PC-9 (cell line): ENCODE data around the gene ATP10D. TPM values are rescaled to one million over a fixed set of nuclear protein-coding genes. Genes with fewer than 3 reads are reported as not detected.

Experiments
- BruUV-seq: library from RNA; stranded (reverse); fragments of 400-500 nt; replicated peaks from 2 replicates; lab custom pipeline; 2021; lab: Mats Ljungman, UMichigan
- CTCF ChIA-PET: fragments of 300-600 bp; sonication (Branson Sonifier 250); formaldehyde crosslinking; loops from one replicate; lab custom pipeline; 2022; ENCODE audit warnings: antibody characterized with exemption; lab: Charles Lee
- POLR2A ChIA-PET: fragments of 300-600 bp; sonication (Branson Sonifier 250); formaldehyde crosslinking; loops from one replicate; lab custom pipeline; 2022; ENCODE audit warnings: antibody characterized with exemption; ENCODE audit not compliant: unreplicated experiment; lab: Charles Lee
- DNase-seq, 2 experiments: peaks; one replicate each; pipeline versions ENCODE4 v3.0.0 to v3.0.0-alpha.2; 2015 to 2022; ENCODE audit warnings: mixed read lengths in 1 of 2
- H2AFZ ChIP-seq: fragments of 200-600 bp; sonication (generic); 2 replicates; pipeline ENCODE4 v1.8.1; 2017; ENCODE audit warnings: antibody characterized with exemption
- H3F3A ChIP-seq: fragments of 200-600 bp; sonication (generic); 2 replicates; pipeline ENCODE4 v1.8.1; 2017; ENCODE audit warnings: antibody characterized with exemption, mild to moderate bottlenecking, low read depth; ENCODE audit not compliant: insufficient read depth
- H3K27ac ChIP-seq: fragments of 200-600 bp; sonication (generic); 2 replicates; pipeline ENCODE4 v1.6.1; 2016; ENCODE audit warnings: mixed run types
- H3K27me3 ChIP-seq: fragments of 200-600 bp; sonication (generic); 2 replicates; pipeline ENCODE4 v1.6.1; 2016; ENCODE audit warnings: low read depth, mixed run types; ENCODE audit not compliant: insufficient read depth
- H3K36me3 ChIP-seq: fragments of 200-600 bp; sonication (generic); 2 replicates; pipeline ENCODE4 v1.6.1; 2016; ENCODE audit warnings: low read depth, mixed run types
- H3K4me1 ChIP-seq: fragments of 200-600 bp; sonication (generic); replicated peaks from 2 replicates; pipeline ENCODE4 v1.6.1; 2016; ENCODE audit warnings: mixed run types; ENCODE audit not compliant: insufficient read depth
- H3K4me2 ChIP-seq: fragments of 200-600 bp; sonication (generic); 2 replicates; pipeline ENCODE4 v1.6.1; 2017; ENCODE audit warnings: mixed run types
- H3K4me3 ChIP-seq: fragments of 200-600 bp; sonication (generic); 2 replicates; pipeline ENCODE4 v1.6.1; 2016; ENCODE audit warnings: mixed run types
- H3K79me2 ChIP-seq: fragments of 200-600 bp; sonication (generic); 2 replicates; pipeline ENCODE4 v1.6.1; 2017; ENCODE audit warnings: low read depth, mixed run types
- H3K9me2 ChIP-seq: fragments of 200-600 bp; sonication (generic); 2 replicates; pipeline ENCODE4 v1.8.1; 2017; ENCODE audit warnings: mild to moderate bottlenecking; ENCODE audit not compliant: insufficient read depth
- H3K9me3 ChIP-seq: fragments of 200-600 bp; sonication (generic); 2 replicates; pipeline ENCODE4 v1.8.1; 2016; ENCODE audit warnings: low read depth; ENCODE audit not compliant: insufficient read depth
- H4K20me1 ChIP-seq: fragments of 200-600 bp; sonication (generic); 2 replicates; pipeline ENCODE4 v1.8.1; 2017; ENCODE audit not compliant: insufficient read depth
- CTCF ChIP-seq: fragments of 200-600 bp; sonication (generic); conservative IDR thresholded peaks from 2 replicates; pipeline ENCODE4 v1.6.1; 2017; ENCODE audit warnings: mixed run types, antibody characterized with exemption, mild to moderate bottlenecking, moderate library complexity
- EZH2 ChIP-seq: fragments of 200-600 bp; sonication (generic); IDR thresholded peaks from 2 replicates; pipeline ENCODE4 v1.8.0; 2017; ENCODE audit warnings: antibody characterized with exemption, low read depth
- intact Hi-C: fragments of 100-400 bp; cut with micrococcal nuclease; formaldehyde crosslinking; loops from one replicate; pipeline ENCODE4 v1.10.0; 2022; ENCODE audit not compliant: unreplicated experiment
- total RNA-seq: library from RNA; stranded (reverse); gene quantifications from 2 replicates; pipeline ENCODE4 v1.2.3, GENCODE V29; 2021

Gene ATP10D
- total RNA-seq, 1 experiment from 2014 or later, result 35.2 TPM

GRCh38 chr4:47510506-47511143 is 25.6 kb downstream of the ATP10D start:
- DNase-seq, result peak in 1 of 2 experiments; percentile 67
- no peak for TF ChIP-seq EZH2
- peak; percentile 52; the same call in 1 of the 2 replicates for TF ChIP-seq CTCF
- Histone ChIP-seq H3K27ac (peak overlapping the region; percentile 24), H3K4me1 (peaks cover 6% of the 10 kb centered on the region; the same call in 1 of the 2 replicates), H2AFZ (no peak overlapping the region), H3K9me3 (no peaks in the 10 kb centered on the region), H3F3A (no peaks in the 10 kb centered on the region), H3K4me3 (no peak overlapping the region), H4K20me1 (no peaks in the 10 kb centered on the region), H3K4me2 (no peak overlapping the region), H3K79me2 (no peaks in the 10 kb centered on the region; the same call in 1 of the 2 replicates), H3K27me3 (no peaks in the 10 kb centered on the region), H3K36me3 (peaks cover 6% of the 10 kb centered on the region; the same call in 1 of the 2 replicates), H3K9me2 (no peaks in the 10 kb centered on the region)
- ChIA-PET POLR2A (interaction anchor here (1.1 kb wide), 1 partner anchor 26 kb away, joined by 5 read pairs; the partner anchor contains the start of gene ATP10D), CTCF (no interaction called here)
- BruUV-seq, result no TSS peak
- intact Hi-C loops, result loop anchor here (2.0 to 5.0 kb wide), 2 partner anchors 24 to 42 kb away; no protein-coding TSS in a partner anchor

DNA sequence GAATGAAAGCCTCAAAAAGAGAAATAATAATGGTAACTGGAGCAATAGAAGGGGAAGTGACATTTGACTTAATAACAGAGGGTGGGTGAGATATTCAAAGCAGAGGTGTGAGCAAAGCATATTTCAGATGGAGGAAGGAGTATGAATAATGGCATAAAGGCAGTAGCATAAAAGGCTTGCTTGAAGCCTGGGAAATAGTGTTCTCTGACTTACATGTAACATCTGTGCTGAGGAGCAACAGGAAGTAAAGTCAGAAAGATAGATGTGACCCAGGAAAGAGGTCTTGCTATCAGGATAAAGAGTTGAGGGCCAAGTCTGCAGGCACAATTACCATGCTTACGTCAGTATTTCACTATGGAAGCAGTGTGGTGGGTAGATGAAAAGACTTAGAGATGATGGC is 28.4 kb downstream of the ATP10D start:
- ChIA-PET POLR2A (no interaction called here), CTCF (no interaction called here)
- H3F3A ChIP-seq, result no peaks in the 10 kb centered on the region
- H3K4me3 ChIP-seq, result no peak overlapping the region
- H3K36me3 ChIP-seq, result peaks cover 6% of the 10 kb centered on the region; the same call in 1 of the 2 replicates
- H3K79me2 ChIP-seq, result no peaks in the 10 kb centered on the region; the same call in 1 of the 2 replicates
- peaks cover 6% of the 10 kb centered on the region; the same call in 1 of the 2 replicates for H3K4me1 ChIP-seq
- H4K20me1 ChIP-seq, result no peaks in the 10 kb centered on the region
- no peak overlapping the region for H3K4me2 ChIP-seq
- H3K27ac ChIP-seq, result no peak overlapping the region
- TF ChIP-seq EZH2 (no peak), CTCF (no peak)
- no peak overlapping the region for H2AFZ ChIP-seq
- H3K9me3 ChIP-seq, result no peaks in the 10 kb centered on the region
- no peaks in the 10 kb centered on the region for H3K9me2 ChIP-seq
- no peak for DNase-seq
- no peaks in the 10 kb centered on the region for H3K27me3 ChIP-seq
- intact Hi-C loops, result loop anchor here (5.0 kb wide), 1 partner anchor 39 kb away; no protein-coding TSS in a partner anchor
- no TSS peak for BruUV-seq

DNA sequence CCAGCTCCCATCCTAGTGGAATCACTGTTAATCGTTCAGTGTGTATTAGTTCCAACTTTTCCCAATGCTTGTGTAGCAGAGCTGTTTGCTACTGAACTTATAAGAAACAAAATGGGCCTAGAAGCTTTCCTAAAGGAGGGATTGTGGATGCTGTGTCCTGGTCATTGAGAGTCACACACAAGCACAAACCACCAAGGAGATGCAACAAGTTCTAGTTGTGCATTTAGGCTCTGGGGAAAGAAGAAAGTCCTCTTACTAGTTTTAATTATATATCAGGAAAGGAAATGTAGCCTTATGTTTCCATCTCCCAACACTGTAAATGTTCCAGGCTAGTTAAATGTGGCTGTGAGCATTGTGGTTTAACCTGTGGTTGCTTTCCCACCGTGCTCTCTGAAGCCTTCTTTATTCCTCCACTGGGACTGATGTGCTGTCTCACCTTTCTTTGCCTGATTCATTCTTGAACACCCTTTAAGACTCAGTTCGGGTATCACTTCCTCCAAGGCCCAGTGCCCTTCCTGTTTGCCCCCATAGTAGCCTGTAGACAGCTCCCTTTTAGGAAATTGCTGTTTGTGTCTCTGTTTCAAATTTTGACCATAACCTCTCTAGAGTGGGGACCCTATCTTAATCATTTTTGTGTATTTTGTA is 34.3 kb downstream of the ATP10D start:
- no peak overlapping the region for H3K27ac ChIP-seq
- H3K9me3 ChIP-seq, result peaks cover 7% of the 10 kb centered on the region; the same call in 1 of the 2 replicates
- H3K4me3 ChIP-seq, result no peak overlapping the region
- CTCF ChIA-PET, result no interaction called here
- no peak overlapping the region for H3K4me2 ChIP-seq
- peaks cover 15% of the 10 kb centered on the region for H3K36me3 ChIP-seq
- peaks cover 3% of the 10 kb centered on the region; the same call in 1 of the 2 replicates for H3K4me1 ChIP-seq
- intact Hi-C loops, result no loop called here
- H3K27me3 ChIP-seq, result no peaks in the 10 kb centered on the region
- BruUV-seq, result no TSS peak
- no peaks in the 10 kb centered on the region for H3F3A ChIP-seq
- H3K79me2 ChIP-seq, result no peaks in the 10 kb centered on the region
- TF ChIP-seq CTCF (no peak), EZH2 (no peak)
- no peaks in the 10 kb centered on the region; the same call in 1 of the 2 replicates for H3K9me2 ChIP-seq
- no peak for DNase-seq
- no peak overlapping the region for H2AFZ ChIP-seq
- POLR2A ChIA-PET, result no interaction called here
- no peaks in the 10 kb centered on the region for H4K20me1 ChIP-seq
